GM19438 (cell line): ENCODE results near the gene SYNE3.

ENCODE experiments used
- ATAC-seq: cut with Tn5 transposase; IDR thresholded peaks from one replicate; pipeline ENCODE4 v1.9.1; 2021; ENCODE audit warnings: low read depth; ENCODE audit not compliant: unreplicated experiment

The SYNE3 gene

DNA sequence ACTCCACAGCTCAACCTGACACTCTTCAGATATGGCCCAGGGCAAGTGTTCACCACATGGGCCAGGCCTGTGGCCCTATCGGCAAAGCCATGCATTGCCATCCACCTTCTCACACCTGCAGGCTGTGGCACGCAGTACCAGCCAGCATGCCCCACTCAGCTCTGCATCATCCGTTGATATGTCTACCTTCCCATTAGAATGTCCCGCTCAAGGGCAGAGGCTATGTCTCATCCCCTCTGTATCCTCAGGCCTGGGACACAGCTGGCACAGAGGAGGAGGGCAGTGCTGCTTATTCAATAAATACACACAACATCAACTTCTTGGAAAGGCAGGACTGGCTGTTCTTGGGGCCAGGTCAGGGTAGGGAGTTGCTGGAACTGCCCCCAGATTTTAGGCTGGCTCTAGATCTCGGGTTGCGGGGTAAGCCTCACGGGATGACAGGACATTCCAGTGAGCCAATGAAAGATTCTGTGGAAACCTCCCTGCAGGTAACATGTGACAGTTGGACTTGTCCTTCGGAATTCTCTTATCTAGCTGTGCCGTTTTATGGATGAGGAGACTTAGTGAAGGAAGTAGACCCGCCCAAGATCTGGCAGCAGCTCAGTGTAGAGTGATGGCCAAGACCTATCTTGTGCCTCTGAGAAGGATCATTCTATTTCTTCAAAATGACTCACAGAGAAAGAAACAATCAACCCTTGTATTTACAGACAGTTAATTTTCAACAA, 25.6 kb downstream of the SYNE3 start:
- ATAC-seq = no peak

DNA sequence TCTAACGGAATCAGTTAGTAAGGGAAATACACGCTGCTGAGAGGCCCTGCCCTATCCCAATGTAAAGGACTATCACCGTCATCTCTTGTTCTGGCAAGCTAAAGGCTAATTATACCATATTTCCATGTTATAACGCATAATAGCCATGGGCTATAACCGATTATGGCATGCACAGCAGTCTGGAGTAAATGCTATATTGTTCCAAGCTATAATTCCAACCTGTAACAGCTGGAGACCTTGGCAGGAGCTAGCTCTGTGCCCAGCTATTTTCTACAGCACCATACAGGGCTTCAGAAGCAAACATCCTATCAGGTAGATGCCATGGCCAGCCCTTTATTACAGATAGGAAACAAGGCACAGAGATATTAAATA, 26.3 kb downstream of the SYNE3 start:
- ATAC-seq = no peak

DNA sequence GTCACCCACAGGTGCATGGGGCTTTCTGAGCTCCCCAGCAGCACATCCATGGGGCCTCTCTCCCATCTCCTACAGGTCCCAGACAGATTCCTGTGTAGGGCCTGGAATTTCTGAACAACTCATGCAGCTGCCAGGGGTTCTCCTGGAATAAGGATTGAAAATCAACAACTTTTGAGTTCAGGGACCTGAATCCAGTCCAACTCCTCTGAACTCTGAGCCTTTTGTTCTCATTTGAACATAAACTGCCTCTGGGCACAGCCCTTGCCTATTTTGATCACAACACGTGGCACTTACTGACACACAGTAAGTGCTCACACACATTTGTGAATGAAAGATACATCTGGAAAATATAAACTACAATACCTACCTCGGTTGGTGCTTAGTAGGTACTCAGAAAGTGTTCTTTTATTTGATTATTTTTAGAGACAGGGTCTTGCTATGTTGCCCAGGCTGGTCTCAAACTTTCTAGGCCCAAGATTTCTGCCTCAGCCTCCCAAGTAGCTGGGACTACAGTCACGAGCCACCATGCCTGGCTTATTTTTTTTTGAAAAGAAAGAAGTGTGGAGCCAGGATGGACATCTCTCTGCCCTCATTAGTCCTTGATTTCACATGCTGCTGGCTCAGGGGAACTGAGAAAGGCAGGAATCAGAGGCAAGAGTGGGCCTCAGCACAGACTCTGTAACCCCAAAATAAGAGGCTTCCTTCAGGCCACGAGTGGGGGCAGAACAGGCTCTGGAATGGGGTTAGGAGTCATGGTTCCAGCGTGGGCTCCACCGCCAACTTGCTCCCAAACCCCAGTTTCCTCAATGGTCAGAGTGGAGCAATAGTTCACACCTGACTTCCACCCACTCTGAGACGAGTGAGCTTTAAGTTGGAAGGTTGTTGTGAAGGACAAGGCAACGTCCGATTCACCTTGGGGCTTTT, 27.0 kb downstream of the SYNE3 start:
- no peak for ATAC-seq

DNA sequence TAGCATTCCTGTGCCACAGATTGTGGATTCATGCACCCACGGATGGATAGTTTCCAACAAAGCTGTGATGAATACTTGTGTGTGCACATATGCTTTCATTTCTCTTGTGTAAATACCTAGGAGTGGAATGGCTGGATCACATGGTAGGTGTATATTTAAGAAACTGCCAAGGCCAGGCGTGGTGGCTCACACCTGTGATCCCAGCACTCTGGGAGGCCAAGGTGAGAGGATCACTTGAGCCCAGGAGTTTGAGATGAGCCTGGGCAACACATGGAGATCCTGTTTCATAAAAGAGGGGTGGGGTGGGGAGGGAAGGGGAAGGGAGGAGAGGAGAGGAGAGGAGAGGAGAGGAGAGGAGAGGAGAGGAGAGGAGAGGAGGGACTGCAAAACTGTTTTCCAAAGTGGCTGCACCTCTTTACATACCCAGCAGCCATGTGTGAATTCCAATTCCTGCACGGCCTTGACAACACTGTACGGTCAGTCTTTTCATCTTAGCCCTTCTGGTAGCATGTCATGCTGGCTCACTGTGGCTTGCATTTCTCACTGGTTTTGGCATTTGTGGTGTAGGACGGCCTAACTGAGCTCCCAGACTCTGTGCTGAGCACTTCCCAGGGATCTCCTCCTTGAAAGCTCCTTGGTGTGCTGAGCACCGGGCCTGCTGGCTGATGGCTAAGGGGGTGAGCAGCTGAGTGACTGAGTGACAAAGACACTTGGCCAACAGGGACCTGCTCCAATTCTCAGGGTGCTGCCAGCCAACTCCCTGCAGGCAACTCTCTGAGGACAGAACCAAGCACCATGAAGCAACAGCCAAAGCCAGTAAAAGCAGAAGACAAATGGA, 27.9 kb downstream of the SYNE3 start:
- no peak for ATAC-seq

DNA sequence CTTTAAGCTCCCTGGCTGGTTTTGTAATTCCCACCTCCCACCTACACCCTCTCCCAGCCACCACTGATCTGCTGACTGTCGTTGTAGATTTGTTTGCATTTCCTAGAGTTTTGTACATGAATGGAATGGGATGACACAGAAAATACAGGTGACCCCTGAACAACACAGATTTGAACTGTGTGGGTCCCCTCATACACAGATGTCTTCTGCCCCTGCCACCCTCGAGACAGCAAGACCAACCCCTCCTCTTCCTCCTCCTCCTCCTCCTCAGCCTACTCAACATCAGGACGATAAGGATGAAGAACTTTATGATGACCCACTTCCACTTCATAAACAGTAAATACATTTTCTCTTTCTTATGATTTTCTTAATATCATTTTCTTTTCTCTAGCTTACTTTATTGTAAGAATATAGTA, 28.8 kb downstream of the SYNE3 start:
- no peak for ATAC-seq

DNA sequence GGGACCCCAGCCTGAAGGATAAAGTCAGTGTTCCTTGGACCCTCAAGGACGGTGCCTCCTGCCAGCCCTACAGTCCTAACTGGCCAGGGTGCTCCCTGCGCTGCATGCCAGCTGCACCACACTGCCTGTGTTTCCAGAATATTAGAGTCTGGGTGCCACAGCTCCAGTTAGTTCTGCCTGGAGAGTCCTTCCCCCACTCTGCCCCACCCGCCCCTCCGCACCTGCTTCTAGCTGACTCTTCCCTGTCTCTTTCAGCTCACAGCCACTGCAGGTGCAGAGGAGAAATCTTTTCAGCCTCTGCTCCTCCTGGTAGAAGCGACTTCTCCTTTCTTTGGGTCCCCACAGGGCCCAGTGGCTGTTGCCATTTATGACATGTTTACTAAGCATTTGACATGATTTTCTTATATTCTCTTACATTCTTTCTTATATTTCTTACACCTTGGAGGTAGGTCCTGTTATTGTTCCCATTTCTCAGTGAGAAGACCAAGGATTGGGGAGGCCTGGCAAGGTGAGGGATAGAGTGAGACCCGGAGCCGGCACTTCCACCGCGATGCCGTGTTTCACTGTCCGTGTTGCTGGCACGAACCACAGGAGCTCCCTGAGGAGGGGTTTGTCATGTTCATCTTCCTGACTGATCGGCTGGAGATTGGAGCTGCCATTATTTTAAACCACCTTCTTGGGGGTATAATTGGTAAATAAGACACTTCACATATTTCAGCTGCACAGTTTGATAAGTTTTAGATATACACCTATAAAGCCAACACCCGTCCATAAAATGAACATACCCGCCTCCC, 29.4 kb downstream of the SYNE3 start:
- no peak for ATAC-seq

- ATAC-seq = no peak
Observed at GRCh38 chr14:95485222-95485819, 31.1 kb downstream of the SYNE3 start.

- ATAC-seq = no peak
Observed at GRCh38 chr14:95484296-95484695, 32.2 kb downstream of the SYNE3 start.

DNA sequence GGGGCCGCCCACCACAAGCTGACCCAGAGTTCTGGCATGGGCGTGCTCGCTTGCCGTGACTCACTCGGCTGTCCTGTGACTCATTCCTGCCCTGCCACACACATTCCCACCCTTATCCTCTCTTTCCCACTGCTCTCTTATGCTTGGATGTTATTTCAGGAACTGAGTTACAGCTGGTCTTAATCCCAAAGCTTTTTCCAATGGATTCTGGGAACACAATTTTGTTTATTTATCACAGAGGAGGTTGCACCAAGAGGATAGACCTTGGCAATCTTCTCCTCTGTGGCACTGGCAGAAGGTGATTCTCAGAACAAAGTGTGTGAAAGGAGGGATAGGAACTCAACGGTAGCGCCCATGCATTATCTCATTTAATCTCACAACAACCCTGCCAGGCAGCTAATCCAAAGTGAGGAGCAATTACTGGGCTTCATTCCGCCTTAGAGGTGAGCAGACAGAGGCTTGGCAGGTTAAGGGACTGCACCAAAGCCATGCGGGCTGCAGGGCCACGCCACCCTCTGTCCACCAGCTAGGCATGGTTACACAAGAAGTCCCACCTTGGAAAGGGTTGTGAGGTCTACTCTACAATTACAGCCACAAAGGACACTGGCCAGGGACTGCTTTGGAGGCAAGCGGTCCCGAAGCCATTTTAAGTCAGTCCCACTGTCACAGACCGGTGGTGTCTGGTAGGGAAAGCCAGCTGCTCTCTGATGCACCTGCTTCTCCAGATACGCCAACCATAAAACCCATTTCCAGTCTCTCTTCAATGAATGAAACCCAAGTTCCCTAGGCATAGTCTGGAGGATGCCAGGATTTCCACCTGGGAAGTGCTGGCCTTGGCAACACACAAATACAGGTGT, 32.9 kb downstream of the SYNE3 start:
- no peak for ATAC-seq

DNA sequence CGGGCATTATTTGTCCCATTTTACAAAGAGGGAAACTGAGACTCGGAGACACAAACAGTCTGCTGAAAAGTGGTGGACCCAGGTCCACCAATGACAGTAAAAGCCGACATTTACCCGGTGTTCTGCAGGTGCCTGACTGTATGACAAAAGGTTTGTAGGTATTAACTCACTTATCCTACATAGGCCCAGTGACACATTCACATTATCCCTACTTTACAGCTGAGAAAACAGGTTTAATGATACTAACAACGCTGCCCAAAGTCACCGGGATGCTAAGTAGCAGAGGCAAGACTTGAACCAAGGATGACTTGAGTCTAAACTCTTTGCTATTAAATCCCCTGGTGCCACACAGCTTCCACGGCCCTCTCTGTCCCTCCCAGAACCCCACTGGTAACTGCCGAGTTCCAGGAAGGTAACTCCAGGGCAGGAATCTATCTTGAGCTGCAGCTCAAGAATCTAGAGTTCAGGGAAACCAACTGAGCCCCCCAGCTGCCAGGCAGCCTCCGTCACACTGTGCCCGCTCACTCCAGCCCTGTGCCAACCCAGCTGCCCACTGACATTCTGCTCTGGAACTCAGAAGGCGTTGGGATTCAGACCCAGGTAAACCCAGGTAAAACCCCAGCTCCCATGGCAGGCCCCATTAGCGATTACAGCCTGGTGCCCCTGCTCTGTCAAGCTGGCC, 33.7 kb downstream of the SYNE3 start:
- ATAC-seq = no peak

DNA sequence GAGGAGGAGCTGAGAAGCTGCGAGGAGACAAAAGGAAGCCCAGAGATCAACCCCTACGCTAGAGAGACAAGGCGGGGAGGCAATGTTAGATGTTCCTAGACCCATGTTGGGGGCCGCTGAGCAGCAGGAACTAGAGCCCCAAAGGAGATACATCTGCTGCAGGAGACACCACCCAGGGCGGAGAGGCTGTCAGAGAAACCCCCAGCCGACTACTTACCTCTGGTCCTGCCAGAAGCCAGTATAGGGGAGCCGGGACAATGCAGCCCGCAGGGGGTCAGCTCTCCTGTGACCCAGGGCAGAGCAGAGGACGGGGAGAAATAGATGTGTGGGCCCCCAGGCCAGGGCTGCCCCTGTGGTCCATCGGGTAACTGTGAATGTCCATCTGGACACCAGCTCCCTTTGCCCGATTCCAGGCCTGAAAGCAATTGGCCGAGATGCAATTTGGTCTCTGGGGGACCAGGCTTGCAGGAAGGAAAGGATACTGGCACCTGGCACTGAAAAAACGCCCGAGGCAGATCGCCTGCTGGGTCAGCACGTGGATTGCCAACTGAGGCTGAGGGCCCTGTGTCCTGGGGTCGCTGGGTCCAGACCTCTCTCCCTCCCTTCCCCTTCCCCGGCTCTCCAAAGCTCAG, 34.9 kb downstream of the SYNE3 start:
- ATAC-seq = no peak

DNA sequence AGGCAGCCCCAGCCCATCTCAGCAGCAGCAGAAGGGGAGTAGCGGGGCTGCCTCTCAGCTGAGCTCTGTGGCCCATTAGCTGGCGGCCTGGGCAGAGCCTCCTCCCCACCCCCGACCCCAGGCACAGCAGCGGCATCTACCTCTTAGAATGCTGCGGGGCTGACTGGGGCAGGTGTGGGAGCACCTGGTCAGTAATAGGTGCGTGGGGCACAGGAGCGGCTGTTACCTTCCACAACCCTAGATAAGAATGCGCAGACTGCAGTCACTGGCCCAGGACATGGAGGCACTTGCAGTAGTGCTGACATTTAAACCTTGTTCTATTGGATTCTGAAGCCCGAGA, 35.6 kb downstream of the SYNE3 start:
- ATAC-seq = no peak

GRCh38 chr14:95480109-95480886, 36.2 kb downstream of the SYNE3 start:
- ATAC-seq = no peak

- no peak for ATAC-seq
Observed at GRCh38 chr14:95479494-95479893, 37.0 kb downstream of the SYNE3 start.

GRCh38 chr14:95478818-95479217, 37.6 kb downstream of the SYNE3 start:
- no peak for ATAC-seq

DNA sequence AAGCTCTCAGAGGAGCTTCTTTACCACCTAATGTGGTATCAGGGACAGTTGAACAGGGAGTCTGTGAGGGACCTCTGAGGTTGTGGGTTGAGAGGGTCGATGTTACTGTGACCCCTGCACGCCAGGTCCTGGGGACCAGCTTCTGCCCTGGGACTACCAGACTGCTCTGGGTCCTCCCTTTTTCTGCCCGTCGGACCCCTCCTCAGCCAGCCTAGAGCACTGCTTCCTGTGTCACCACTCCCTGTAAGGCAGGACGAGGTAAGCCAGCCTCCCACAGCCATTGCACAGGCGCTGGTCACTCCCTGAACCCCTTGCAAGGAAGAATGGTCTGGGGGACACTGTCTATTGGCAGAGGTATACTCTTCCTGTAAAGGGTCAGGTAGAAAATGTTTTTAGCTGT, 38.1 kb downstream of the SYNE3 start:
- ATAC-seq = no peak
